SHP77 treated with DMSO at 0.1 percent for 48 hours (cell line): ENCODE data around the gene HMGCR.

Source experiments
- DNase-seq: peaks from one replicate; lab custom pipeline; 2025; lab: John Stamatoyannopoulos, UW

The HMGCR gene

DNA sequence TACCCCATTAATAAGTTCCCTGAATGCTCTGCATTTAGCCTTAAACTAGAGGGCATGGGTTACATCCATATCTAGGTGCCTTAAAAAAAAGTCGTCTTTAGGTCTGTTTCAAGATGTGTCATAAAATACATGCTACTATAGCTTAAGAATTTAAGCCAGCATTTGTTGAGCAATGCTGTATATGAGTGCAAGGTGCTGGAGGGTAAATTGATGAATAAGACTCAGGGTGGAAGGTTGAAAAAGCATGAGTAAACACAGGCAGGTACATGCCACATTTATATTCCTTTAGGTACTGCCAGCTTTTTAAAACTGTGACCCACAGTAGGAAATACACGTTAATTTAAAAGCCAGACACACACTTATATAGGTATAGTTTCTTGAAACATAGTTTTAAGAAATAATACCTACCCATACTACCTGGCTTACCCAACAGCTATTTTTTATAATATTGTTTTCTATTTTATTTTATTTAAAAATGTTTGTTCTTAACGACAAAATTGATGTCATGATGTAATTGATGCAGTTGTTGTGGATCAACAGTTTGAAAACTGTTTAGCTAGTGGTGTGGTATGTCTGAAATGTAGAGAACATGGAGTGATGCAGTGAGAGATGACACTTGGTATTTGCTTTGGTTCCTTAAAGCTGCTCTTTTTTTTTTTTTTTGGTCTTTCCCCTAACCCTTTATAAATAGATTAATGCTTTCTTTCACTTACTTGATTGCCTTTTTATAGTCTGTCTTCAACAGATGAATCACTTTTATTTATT, 3.9 kb downstream of the HMGCR start:
- no peak for DNase-seq

DNA sequence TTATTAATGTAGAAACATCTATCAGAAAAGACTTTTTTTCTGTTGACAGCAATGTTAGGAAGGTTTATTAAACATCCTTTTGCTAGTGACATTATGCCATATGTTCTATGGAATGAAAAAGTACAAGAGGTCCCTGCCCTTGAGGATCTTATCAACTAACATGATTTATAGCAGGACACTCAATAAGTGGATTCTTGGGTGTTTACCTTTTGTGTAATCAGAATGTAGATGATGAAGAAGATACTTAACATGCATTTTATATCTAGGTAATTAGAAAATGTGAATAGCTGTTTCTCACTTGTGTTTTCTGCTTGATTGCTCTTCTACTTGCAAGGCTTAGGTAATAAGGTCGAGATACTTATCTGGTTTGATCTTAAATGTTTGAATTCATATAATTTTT, 4.9 kb downstream of the HMGCR start:
- DNase-seq, result no peak

DNA sequence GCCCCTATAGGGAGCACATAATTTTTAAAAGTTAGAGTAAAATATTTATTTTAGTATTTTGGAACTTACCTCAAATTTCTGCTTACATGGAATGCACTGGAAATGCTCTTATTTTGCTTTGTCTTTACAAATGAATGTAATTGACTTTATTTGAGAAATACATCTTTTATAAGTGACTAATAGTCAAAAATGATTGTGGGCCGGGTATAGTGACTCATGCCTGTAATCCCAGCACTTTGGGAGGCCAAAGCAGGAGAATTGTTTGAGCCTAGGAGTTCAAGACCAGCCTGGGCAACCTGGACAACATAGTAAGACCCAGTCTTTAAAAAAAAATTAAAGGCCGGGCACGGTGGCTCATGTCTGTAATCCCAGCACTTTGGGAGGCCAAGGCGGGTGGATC, 5.8 kb downstream of the HMGCR start:
- no peak for DNase-seq

DNA sequence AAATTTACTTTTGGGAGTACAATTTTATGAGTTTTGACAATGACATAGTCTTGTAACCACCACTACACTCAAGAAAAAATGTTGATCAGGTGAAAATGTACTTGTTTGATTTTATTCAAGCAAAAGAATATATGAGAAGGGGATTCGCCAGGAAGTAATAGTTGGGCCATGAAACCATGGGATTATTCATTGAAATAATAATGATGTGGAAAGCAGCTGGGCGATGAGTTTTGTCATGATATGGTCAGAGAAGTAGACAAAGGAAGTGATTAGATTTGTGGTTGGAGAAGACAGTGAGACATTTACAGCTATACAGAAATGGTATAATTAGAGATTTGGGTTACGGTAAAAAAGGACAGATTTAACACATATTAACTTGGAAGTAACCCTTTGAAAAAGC, 11.2 kb downstream of the HMGCR start:
- DNase-seq, result no peak

DNA sequence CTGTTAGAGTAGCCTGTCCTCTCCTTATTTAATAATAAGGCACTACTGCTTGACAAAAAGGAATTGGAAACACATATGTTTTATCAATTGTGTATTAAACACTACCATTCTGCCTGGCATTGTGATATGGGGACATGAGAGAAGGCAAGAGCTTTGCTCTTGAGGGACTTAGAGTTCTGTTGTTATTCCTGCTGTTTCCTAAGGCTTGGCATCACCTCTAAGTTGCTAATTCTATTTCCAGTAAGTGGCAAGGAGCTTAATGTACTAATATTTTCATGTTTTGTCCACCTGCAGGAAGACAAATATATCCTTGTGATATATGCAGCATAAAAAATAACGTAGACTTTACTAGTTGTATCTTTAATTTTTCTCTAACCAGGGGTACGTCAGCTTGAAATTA, 12.6 kb downstream of the HMGCR start:
- no peak for DNase-seq

DNA sequence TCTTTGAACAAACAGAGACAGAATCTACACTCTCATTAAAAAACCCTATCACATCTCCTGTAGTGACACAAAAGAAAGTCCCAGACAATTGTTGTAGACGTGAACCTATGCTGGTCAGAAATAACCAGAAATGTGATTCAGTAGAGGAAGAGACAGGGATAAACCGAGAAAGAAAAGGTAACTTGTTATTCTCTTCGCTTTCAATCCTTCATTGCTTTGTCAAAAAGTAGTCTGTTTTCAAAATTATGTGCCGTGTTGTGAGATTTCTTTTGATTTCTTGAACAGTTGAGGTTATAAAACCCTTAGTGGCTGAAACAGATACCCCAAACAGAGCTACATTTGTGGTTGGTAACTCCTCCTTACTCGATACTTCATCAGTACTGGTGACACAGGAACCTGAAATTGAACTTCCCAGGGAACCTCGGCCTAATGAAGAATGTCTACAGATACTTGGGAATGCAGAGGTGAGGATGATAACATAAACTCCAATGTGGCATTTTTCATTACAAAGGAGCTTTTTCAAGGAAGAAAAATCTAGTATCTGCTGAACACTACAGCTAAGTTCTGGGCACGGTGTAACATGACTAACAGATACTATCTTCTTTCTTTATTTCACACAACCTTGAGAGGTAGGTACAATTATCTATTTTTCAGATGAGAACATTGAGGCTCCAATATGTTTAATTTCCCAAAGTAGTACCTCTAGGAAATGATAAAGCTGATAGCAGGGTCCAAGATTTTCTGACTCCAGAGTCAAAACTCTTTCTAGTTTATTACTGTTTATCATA, 14.3 kb downstream of the HMGCR start:
- DNase-seq, result no peak

DNA sequence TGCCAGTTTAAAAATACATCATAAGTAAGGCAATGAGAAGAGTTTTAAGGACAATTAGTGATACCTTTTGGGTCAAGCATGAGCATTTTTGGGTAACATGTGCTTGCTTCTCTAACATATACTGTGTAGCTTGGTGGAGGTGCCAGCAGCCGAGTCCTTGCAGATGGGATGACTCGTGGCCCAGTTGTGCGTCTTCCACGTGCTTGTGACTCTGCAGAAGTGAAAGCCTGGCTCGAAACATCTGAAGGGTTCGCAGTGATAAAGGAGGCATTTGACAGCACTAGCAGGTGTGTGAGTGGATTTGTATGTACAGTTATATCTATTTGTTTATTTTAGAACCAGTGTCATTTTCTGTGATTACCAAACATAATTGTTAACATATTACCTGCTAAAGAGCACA, 18.2 kb downstream of the HMGCR start:
- DNase-seq, result no peak

DNA sequence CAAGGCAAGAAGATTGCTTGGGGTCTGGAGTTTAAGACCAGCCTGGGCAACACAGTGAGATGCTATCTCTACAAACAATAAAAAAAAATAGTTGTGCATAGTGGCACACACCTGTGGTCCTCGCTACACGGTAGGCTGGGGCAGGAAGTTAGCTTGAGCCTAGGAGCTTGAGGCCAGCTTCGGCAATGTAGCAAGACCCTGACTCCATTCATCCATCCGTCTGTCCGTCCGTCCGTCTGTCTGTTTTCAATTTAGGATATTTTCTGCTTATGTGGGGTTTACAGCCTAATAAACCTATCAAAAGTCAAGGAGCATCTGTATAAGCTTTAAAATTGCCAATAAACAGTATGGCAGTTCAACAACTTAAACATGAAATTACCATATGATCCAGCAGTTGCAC, 19.7 kb downstream of the HMGCR start:
- no peak for DNase-seq

DNA sequence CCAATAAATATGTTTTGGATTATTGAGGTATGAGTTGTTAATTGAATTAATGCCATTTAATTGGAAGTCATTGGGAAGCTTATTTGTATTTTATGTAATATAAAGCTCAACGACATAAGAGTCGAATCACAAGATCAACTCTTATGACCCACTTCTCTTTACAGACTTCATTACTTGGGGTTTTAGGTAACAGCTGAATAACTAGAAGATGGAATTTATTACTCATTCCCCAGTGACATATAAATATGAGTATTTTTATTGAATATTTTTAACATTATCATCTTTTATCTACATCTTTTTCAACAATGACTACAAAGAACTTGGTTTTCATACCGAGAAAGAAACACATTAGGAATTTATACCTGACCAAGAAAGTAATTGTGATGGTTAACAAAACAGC, 21.1 kb downstream of the HMGCR start:
- no peak for DNase-seq

DNA sequence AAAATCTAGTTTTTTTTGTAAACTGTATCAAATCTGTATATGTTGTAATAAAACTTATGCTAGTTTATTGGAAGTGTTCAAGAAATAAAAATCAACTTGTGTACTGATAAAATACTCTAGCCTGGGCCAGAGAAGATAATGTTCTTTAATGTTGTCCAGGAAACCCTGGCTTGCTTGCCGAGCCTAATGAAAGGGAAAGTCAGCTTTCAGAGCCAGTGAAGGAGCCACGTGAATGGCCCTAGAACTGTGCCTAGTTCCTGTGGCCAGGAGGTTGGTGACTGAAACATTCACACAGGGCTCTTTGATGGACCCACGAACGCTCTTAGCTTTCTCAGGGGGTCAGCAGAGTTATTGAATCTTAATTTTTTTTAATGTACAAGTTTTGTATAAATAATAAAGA, 24.3 kb downstream of the HMGCR start:
- DNase-seq, result no peak

DNA sequence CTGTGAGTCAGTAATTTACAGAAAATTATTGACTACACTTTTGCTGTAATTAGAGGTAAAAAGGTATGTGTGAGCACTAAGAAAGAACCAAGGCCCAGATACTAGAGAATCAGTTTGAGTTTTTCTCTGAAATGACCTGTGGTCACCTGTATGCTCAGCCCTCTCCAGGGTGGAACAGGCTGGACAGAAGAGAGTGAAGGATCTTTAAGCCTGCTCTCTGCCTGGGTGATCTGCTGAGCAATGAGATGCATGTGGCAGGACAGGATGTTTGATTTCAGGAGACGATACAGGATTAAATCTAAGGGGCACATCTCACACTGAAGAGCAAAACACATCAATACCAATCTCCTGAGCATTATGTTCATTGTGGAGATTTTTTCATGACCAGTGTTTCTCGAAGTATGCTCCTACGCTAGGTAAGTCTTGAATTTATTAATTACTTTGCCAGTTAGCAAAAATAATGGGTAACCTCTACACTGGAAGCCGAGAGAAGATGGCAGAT, 25.5 kb downstream of the HMGCR start:
- no peak for DNase-seq

DNA sequence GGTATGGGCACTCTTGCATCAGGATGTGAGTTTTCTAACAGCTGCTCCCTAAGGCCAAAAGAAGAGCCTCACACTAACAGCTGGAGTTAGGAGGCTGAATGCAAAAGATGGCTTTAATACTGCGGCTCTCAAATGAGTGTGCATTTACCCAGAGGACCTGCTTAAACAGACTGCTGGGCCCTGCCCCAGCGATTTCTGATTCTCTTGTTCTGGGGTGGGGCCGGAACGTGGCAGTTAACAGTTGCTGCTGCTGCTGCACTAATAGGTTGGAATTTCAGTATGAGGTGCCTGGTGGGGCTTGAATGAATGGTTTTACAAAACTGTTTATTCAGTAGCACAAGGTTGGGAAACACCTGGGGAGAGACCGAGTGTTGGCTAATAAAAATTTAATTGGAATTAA, 26.1 kb downstream of the HMGCR start:
- no peak for DNase-seq

DNA sequence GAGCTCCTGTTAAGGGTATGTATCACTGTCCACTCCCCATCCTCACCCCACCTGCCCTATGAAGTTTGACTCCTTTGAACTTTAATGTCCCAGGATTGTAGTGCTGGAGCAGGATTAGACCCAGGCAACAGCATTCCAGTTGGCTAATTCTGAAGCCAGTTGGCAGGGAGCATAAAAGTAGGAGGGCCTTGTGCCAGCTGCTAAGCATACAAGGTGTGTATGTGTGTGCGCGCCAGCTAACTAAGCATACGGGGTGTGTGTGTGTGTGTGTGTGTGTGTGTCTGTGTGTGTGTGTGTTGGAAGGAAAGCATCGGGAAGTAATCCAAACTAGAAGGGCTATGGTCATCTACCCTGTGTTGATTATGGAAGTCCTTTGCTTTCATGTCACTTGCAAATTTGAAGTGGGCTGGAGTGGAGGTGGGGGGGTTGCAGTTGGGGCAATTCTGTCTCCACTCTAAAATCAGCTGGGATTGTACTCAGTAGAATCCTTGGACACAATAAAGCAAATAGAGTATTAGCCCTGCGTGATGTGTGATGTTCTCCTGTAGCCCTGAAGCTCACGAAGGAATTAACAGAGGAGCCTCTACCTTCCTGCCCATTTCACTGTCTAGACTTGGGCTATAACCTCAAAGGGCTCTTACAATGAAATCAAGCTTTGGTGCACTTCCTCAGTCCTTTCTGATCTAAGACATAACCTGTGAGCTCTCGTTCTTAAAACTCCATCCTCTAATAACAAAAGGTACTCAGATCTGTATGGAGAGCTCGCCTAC, 26.9 kb downstream of the HMGCR start:
- no peak for DNase-seq

DNA sequence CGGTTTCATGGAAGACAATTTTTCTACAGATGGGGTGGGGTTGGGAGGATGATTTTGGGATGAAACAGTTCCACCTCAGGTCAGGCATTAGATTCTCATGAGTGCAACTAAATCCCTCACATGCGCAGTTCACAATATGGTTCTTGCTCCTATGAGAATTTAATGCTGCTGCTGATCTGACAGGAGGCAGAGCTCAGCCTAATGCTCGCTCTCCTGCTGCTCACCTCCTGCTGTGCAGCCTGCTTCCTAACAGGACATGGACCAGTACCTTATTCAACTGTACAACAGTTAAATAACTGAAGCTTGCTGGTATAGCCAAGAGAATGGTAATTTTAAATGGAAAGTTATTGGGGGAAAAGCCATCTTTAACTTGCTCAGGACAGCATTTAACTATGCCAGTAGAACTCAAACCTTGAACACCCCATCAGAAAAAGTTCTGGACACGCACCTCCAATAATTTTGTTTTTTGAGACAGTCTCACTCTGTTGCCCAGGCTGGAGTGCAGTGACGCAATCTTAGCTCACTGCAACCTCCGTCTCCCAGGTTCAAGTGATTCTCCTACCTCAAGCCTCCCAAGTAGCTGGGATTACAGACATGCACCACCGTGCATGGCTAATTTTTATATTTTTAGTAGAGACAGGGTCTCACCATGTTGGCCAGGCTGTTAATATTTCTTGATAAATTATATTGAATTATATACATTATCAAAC, 27.7 kb downstream of the HMGCR start:
- no peak for DNase-seq

DNA sequence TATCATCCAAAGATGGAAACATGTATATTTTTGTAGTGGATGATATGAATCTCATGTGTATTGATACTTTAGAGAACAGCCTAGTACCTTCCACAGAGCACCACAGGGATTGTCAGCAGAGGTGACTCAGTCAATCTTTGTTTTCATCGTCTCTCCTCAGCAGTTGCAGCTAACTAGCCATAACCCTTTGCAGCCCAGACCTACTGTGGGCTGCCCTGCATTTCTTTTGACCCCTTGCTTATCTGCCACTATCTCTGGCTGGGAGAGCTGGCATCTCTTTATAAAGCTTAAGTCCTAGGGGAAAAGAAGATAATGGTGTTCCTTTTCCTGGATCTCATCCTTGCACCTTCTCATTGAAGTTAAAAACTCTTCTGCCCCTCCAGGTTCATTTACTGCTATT, 28.7 kb downstream of the HMGCR start:
- no peak for DNase-seq

DNA sequence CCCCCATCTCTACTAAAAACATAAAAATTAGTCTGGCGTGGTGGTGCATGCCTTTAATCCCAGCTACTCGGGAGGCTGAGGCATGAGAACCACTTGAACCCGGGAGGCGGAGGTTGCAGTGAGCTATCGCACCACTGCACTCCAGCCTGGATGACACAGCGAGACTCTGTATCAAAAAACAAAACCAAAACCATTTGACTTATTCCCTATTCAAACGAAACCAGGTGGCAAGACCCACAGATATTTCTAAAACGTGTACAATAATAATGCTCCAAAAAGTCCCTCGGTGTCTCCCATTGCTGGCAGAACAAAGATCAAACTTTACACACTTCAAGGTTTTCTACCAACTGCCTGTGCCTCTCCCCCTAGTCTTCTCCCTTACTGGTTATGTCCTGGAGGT, 29.8 kb downstream of the HMGCR start:
- DNase-seq, result no peak

DNA sequence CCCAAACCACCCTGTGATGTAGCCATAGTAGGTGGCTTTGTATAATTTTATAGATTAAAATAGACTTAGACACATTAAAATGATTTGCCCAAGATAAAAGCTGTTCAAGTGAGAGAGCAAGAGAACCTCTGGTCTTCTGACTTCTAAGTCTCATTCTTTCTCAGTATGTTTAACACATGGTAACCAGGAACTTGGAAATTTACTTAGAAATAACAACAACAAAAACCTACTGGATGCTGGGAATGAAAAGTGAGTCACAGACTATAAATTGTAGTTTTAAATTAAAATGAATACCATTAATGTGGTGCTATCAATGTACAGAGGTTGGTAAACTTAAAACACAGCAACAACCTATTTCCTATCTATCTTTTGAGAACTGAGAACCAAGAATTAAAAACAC, 30.4 kb downstream of the HMGCR start:
- no peak for DNase-seq

DNA sequence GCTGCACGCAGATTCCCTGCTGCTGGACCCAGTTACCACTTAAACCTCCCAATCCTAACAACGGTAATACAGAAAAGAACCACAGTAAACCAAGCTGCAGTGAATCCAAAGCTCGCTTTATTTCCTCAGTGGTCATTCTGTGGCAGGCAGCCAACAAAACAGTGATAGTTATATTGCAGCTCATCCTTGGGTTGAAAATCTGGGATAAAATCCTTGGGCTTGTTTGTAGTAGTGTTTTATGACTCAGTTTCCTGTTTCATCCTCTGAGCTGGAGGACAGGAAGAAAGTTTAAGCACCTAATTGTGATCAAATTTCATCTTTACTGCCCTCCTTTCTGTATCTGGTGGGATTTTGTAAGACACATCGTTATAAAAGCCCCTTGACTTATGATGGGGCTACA, 31.4 kb downstream of the HMGCR start:
- DNase-seq, result no peak

DNA sequence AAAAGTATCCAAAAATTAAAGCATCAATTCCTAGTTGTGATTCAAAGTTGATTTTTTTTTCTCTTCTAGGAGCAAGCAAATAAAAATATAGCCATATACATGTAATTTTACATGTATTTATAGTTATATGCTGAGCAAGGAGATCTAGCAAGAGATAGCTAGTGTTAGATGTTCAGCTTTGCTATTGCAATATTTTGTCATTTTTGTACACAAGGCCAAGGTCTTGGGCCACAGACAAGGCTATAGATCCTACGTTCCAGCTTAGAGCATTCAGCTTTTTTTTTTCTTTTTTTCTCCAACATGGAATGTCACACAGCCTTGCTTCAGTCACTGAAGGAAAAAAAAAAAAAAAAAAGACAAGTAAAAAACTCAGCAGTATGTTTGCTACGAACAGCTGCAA, 36.8 kb downstream of the HMGCR start:
- DNase-seq, result no peak

DNA sequence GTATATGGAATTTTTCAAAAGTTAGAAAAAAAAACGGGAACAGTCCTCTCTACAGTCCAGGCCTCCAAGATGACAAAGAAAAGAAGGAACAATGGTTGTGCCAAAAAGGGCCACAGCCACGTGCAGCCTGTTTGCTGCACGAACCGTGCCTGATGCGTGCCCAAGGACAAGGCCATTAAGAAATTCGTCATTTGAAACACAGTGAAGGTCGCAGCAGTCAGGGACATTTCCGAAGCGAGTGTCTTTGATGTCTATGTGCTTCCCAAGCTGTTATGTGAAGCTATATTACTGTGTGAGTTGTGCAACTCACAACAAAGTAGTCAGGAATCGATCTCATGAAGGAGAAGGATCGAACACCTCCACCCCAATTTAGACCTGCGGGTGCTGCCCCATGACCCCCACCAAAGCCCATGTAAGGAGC, 37.4 kb downstream of the HMGCR start:
- no peak for DNase-seq

DNA sequence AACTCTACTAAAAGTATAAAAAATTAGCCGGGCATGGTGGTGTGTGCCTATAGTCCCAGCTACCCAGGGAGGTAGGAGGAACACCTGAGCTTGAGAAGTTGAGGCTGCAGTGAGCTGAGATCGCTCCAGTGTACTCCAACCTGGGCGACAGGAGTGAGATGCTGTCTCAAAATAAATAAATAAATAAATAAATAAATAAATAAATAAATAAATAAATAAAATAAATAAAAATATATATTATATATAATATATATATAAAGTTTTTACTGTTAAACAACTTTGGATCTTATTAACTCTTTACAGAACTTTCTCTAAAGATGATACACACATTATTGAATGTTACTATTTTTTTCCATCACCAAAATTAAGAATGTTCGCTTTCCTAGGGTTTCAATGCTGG, 38.4 kb downstream of the HMGCR start:
- no peak for DNase-seq

DNA sequence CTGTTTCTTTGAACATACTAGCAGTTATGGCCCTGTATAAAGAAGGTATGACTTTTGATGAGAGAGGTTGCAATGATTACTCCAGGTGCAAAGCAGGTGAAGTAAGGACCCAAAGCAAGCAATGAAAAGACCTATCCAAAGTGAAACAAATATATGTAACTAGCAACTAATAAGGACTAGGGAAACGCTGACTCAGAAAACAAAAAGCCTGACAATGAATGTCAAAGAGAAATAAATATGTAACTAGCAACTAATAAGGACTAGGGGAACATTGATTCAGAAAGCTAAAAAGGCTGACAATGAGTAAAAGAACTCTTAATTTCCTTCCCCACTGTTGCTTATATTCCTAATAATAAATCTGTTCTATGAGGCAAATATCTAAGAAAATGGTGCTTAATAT, 43.1 kb downstream of the HMGCR start:
- no peak for DNase-seq
